SK-N-MC (cell line): ENCODE measurements around the gene PMS2.
"Not testable (repeated sequence)": the region's sequence is repeated elsewhere in the genome, so short reads cannot be mapped to it uniquely, and the experiment has no call there.

Experiments used
- EZH2 ChIP-seq: fragments of 200-600 bp; sonication (generic); IDR thresholded peaks from one replicate; pipeline ENCODE4 v1.6.1; 2017; ENCODE audit warnings: antibody characterized with exemption
- FOXP2 ChIP-seq: optimal IDR thresholded peaks from 2 replicates; pipeline ENCODE3; 2011; ENCODE audit warnings: mild to moderate bottlenecking, moderate library complexity; ENCODE audit not compliant: insufficient read depth; ENCODE audit errors: extremely low read length, control extremely low read depth
- POLR2AphosphoS5 ChIP-seq: IDR thresholded peaks from 2 replicates; pipeline ENCODE4 v1.6.1; 2012; ENCODE audit warnings: mild to moderate bottlenecking, low read depth, low read length, borderline replicate concordance

GRCh38 chr7:6051185-6051584 is 42.3 kb upstream of the PMS2 start:
- not testable (repeated sequence) for TF ChIP-seq POLR2AphosphoS5, EZH2, FOXP2
